Lower lobe of right lung (tissue), 2 donors: Measurements from ENCODE around the gene AGBL1. TPM values are rescaled to one million over a fixed set of nuclear protein-coding genes. Genes with fewer than 3 reads are reported as not detected.
"Not testable (repeated sequence)": the region's sequence is repeated elsewhere in the genome, so short reads cannot be mapped to it uniquely, and the experiment has no call there.

ENCODE experiments used
- ATAC-seq, 2 donors: fragments of 200-7000 bp; cut with Tn5 transposase; one replicate each; pipeline ENCODE4 v1.9.1; 2020 to 2022; ENCODE audit warnings: mild to moderate bottlenecking in 2 of 2, moderate library complexity in 2 of 2
- DNase-seq: peaks from one replicate; pipeline ENCODE4 v3.0.0-alpha.2; 2020
- H3K27ac ChIP-seq: fragments of 200-600 bp; one replicate; pipeline ENCODE4 v1.8.0; 2022
- H3K27me3 ChIP-seq: fragments of 200-600 bp; one replicate; pipeline ENCODE4 v1.8.0; 2022; ENCODE audit warnings: low read depth
- H3K36me3 ChIP-seq: fragments of 200-600 bp; one replicate; pipeline ENCODE4 v1.8.0; 2022; ENCODE audit warnings: mild to moderate bottlenecking
- H3K4me1 ChIP-seq: fragments of 200-600 bp; one replicate; pipeline ENCODE4 v1.8.0; 2022
- H3K4me3 ChIP-seq: fragments of 200-600 bp; one replicate; pipeline ENCODE4 v1.8.0; 2022; ENCODE audit warnings: mild to moderate bottlenecking
- H3K9me3 ChIP-seq: fragments of 200-600 bp; one replicate; pipeline ENCODE4 v1.8.0; 2022
- intact Hi-C: fragments of 100-400 bp; cut with DNase I; formaldehyde crosslinking; loops from one replicate; pipeline ENCODE4 v1.11.0; 2022
- total RNA-seq: library from RNA; stranded (reverse); fragmentation: NEBNext Ultra II Directional; extraction: Animal tissue kit (Norgen Biotek cat#: 25700); gene quantifications from one replicate; pipeline ENCODE4 v1.2.1, GENCODE V29; 2021
- TF ChIP-seq, protein P1 (sequence below): fragments of 200-600 bp; IDR thresholded peaks from one replicate; pipeline ENCODE4 v1.8.0; 2022; ENCODE audit warnings: antibody characterized with exemption, mild to moderate bottlenecking
- donor health status: DM: no; HTN: yes; CAD: no; lungs with severe emphysema.

The AGBL1 gene
- total RNA-seq, 1 donor from 2014 or later = 12.0 TPM

DNA sequence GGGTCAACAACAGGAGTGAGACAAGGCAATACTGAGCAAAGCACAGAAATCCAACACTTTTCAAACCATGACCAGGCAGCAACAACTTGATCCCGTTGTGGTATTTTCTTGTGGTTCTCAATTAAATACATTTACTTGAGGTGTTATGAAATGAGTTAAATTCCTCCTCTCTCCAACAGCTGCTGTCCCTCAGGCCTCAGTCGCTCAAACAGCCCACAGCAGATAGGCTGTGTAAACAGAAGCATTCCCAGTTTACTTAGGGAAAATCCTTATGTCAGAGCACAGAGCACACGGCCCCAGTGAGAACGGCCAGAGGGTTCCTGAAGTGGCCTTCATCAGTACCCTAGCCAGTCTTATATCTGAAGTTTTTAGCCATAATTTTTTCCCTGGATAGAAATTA is 359.9 kb downstream of the AGBL1 start:
- no peaks in the 10 kb centered on the region for H3K4me1 ChIP-seq
- no peaks in the 10 kb centered on the region for H3K9me3 ChIP-seq
- DNase-seq = no peak
- H3K27ac ChIP-seq = no peak overlapping the region
- H3K36me3 ChIP-seq = no peaks in the 10 kb centered on the region
- no peak overlapping the region for H3K4me3 ChIP-seq
- ATAC-seq = no peak
- H3K27me3 ChIP-seq = no peaks in the 10 kb centered on the region
- TF ChIP-seq, protein P1, sequence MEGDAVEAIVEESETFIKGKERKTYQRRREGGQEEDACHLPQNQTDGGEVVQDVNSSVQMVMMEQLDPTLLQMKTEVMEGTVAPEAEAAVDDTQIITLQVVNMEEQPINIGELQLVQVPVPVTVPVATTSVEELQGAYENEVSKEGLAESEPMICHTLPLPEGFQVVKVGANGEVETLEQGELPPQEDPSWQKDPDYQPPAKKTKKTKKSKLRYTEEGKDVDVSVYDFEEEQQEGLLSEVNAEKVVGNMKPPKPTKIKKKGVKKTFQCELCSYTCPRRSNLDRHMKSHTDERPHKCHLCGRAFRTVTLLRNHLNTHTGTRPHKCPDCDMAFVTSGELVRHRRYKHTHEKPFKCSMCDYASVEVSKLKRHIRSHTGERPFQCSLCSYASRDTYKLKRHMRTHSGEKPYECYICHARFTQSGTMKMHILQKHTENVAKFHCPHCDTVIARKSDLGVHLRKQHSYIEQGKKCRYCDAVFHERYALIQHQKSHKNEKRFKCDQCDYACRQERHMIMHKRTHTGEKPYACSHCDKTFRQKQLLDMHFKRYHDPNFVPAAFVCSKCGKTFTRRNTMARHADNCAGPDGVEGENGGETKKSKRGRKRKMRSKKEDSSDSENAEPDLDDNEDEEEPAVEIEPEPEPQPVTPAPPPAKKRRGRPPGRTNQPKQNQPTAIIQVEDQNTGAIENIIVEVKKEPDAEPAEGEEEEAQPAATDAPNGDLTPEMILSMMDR = no peak
- intact Hi-C loops = no loop called here

DNA sequence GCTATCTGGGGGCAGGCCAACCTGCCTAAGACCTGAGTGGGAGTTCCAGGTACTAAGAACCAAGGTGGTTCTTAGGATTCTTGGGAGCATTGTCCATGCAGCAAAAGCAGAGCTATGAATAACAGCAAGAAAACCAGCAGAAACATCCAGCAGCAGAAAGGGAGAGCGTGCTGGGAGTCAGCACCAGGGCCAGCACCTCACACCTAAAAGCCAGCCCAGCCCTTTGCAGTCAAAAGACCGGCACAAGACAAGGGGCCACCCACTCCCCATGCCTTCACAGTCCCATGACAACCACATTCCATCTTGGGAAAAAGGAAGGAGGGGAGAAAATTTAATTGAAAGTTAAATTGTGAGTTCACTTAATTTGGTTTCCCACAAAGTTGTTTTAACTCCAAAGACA is 364.9 kb downstream of the AGBL1 start:
- no peaks in the 10 kb centered on the region for H3K9me3 ChIP-seq
- TF ChIP-seq, protein P1 = no peak
- intact Hi-C loops = no loop called here
- no peaks in the 10 kb centered on the region for H3K36me3 ChIP-seq
- no peaks in the 10 kb centered on the region for H3K27me3 ChIP-seq
- no peaks in the 10 kb centered on the region for H3K4me1 ChIP-seq
- no peak overlapping the region for H3K4me3 ChIP-seq
- DNase-seq = no peak
- H3K27ac ChIP-seq = no peak overlapping the region
- no peak for ATAC-seq

DNA sequence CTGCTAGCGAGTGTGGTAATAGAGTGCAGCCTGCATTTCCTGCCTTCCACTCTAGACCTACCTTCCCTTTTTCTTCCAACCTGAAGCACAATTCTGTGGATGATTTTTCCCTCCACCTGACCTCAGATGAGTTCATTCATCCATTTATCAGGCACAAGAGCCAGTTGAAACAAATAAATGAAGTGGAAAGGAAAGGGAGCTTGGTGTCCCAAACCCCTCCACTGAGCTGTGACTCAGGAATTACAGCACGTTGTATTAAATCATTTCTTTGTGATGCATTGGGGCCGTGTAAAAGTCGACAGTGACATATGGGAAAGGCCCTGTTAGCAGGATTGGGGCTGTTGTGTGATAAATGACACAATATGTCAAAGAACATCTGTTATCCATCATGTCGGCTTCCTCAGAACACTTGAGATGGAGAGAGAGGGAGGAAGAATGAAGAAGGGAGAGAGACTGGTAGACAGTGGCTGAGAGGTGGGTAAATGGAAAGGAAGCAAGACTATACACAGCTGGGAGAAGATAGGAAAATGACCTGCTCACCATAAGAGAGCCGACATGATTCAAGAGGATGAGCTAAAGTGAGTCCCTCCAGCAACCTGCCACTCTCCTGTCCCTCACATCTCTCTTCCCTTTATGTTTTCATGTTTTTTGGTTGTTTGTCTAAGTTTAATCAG is 366.0 kb downstream of the AGBL1 start:
- no peak overlapping the region for H3K27ac ChIP-seq
- intact Hi-C loops = no loop called here
- ATAC-seq (no peak), DNase-seq (no peak)
- no peaks in the 10 kb centered on the region for H3K27me3 ChIP-seq
- H3K9me3 ChIP-seq = no peaks in the 10 kb centered on the region
- no peak overlapping the region for H3K4me3 ChIP-seq
- no peaks in the 10 kb centered on the region for H3K36me3 ChIP-seq
- TF ChIP-seq, protein P1 = no peak
- H3K4me1 ChIP-seq = no peaks in the 10 kb centered on the region

DNA sequence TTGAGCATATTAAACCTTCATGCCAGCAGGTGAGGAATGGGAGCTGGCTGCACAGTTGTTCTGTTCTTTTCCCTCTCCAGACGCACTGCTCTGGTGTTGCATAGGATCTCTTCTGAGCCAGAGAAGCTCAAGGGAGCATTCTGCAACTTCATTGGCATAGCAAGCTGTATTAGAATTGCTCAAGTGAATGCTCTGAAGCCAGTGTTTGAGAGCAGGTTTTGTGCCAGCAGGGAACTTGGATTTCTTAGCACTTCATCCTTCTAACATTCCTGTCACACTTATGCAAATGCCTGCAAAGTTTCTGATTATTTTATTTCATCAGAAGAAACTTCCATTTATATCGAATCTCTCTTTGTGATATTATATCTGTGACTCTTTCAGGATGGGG is 366.6 kb downstream of the AGBL1 start:
- no peak for DNase-seq
- Histone ChIP-seq H3K36me3 (no peaks in the 10 kb centered on the region), H3K9me3 (no peaks in the 10 kb centered on the region), H3K27me3 (no peaks in the 10 kb centered on the region), H3K4me3 (no peak overlapping the region), H3K4me1 (no peaks in the 10 kb centered on the region), H3K27ac (no peak overlapping the region)
- intact Hi-C loops = no loop called here
- no peak for ATAC-seq
- TF ChIP-seq, protein P1 = no peak

DNA sequence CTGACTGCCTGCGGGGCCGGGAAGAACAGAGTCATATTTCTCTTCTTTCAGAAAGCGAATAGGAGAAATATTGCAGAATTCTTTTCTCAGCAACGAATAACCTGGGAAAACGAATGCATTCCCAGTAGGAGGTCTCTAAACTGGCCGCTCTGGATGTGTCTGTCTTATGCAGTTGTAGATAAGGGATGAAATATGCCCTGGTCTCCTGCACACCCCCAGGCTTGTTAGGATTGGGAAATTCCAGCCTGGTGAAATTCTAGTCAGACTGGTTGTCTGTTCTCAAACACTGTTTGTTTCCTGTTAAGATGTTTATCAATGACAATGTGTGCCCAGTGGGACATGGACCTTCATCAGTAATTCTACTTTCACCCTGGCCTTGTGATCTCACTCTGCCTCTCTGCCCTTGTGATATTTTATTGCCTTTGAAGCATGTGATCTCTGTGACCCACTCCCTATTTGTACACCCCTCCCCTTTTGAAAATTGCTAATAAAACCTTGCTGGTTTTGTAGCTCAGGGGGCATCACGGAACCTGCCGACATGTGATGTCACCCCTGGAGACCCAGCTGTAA is 385.9 kb downstream of the AGBL1 start:
- ATAC-seq, H3K27ac ChIP-seq, H3K9me3 ChIP-seq, DNase-seq, H3K4me1 ChIP-seq, intact Hi-C loops, H3K36me3 ChIP-seq, H3K27me3 ChIP-seq, H3K4me3 ChIP-seq: not testable (repeated sequence)

DNA sequence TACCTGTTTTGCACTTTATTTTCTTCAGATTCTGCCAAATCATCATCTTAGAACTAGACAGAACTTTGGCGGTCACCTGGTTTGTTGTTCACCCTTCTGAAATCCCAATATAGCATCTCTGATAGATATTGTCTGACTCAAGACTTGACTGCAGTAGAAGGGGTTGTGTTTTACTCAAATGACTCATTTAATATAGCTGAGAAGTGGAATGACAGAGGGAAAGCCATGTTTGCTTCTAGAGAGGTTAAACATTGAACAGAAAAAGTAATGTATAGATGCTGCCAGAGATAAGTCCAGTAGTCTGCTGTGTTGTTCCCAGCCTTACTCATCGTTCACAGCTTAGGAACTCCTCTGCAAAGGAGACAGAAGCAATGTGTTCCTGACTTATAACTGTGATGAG is 402.0 kb downstream of the AGBL1 start:
- Histone ChIP-seq H3K36me3 (no peaks in the 10 kb centered on the region), H3K27me3 (no peaks in the 10 kb centered on the region), H3K4me1 (no peaks in the 10 kb centered on the region), H3K4me3 (no peak overlapping the region), H3K9me3 (no peaks in the 10 kb centered on the region), H3K27ac (no peak overlapping the region)
- intact Hi-C loops = no loop called here
- ATAC-seq = no peak
- DNase-seq = no peak
- TF ChIP-seq, protein P1 = no peak
